Ramos (cell line): ENCODE results near the gene ATAD3C.
"Not testable (repeated sequence)": the region's sequence is repeated elsewhere in the genome, so short reads cannot be mapped to it uniquely, and the experiment has no call there.

Source experiments
- in situ Hi-C: fragments of 300-500 bp; cut with MboI; formaldehyde crosslinking; loops from one replicate; pipeline ENCODE4 v1.14.3; 2022; ENCODE audit warnings: low sequenced_read_pairs; ENCODE audit not compliant: unreplicated experiment

Gene ATAD3C

DNA sequence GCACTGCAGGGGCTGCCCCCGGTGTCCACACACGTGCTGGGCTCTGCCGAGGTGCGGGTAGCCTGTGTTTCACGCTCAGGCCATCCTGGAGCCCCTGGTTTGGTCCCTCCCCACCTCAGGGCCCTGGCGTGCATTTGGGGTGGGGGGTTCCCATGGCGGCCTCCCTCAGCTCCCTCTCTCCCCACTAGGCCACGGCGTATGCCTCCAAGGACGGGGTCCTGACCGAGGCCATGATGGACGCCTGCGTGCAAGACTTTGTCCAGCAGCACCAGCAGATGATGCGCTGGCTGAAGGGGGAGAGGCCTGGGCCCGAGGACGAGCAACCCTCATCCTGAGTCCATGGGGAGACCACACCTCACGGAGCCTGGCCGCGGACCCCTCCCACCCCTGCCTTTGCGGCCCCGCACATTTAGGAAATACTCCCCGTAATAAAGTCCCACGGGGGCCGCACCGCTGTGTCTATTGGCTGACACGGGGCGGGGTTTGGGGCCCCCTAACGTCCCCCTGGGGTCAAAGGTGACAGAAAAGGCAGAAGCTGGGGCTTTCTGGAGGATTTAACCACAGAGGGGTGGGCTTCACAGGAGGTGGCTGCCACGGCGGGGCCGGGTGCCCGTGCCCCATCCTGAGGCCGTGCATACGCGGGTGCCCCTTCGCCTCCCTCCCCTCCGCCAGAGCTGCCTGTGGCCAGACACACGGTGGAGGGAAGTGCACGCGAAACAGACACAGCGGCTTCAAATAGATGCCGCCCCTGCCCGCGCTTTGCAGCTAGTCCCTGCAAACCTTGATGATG is 18.9 kb downstream of the ATAD3C start:
- in situ Hi-C loops, result not testable (repeated sequence)

DNA sequence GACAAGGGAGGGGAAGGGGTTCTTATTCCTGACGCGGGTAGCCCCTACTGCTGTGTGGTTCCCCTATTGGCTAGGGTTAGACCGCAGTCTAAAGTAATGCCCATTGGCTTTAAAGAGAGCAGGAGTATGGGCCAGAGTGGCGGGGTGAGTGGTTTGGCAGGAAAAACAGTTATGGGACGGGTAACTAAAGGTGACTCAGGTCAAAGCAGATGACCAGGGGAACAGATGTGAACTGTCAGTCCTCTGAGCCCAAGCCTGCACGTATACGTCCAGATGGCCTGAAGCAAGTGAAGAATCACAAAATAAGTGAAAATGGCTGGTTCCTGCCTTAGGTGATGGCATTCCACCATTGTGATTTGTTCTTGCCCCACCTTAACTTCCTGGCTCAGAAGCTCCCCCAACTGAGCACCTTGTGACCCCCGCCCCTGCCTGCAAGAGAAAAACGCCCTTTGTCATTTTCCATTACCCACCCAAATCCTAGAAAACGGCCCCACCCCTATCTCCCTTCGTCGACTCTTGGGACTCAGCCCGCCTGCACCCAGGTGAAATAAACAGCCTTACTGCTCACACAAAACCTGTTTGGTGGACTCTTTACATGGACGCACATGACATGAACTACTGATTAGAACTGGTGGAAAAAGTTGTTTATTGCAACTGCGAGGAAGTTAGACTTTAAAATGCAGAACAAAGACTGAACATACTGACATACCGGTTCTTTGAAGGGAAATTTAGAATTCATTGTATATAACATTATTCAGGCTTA is 21.3 kb downstream of the ATAD3C start:
- in situ Hi-C loops, result no loop called here

DNA sequence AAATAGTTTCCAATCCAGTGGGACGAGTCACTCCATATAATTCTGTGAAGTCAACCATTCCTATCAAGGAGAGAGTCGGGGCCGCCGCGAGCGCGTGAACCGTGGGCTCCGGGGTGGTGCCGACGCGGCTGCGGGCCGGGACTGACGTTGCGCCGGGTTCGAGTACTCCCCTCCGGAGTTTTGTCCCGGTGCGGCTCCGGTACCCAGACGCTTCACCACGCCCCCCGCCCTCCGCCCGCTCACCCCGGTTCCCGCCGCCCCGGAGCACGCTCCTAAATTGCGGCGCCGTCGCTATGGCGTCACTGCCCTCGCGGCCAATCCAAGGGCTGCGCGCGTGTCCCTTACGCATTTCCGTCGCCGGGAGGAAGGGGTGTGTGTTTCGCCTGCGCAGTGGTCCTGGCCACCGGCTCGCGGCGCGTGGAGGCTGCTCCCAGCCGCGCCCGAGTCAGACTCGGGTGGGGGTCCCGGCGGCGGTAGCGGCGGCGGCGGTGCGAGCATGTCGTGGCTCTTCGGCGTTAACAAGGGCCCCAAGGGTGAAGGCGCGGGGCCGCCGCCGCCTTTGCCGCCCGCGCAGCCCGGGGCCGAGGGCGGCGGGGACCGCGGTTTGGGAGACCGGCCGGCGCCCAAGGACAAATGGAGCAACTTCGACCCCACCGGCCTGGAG is 22.0 kb downstream of the ATAD3C start, which contains the start of gene ATAD3B:
ATAD3B (plus strand) TSS at position 377 of the 664 bp plus-strand sequence; CDS start at position 497, 120 bp downstream.
- in situ Hi-C loops, result no loop called here

DNA sequence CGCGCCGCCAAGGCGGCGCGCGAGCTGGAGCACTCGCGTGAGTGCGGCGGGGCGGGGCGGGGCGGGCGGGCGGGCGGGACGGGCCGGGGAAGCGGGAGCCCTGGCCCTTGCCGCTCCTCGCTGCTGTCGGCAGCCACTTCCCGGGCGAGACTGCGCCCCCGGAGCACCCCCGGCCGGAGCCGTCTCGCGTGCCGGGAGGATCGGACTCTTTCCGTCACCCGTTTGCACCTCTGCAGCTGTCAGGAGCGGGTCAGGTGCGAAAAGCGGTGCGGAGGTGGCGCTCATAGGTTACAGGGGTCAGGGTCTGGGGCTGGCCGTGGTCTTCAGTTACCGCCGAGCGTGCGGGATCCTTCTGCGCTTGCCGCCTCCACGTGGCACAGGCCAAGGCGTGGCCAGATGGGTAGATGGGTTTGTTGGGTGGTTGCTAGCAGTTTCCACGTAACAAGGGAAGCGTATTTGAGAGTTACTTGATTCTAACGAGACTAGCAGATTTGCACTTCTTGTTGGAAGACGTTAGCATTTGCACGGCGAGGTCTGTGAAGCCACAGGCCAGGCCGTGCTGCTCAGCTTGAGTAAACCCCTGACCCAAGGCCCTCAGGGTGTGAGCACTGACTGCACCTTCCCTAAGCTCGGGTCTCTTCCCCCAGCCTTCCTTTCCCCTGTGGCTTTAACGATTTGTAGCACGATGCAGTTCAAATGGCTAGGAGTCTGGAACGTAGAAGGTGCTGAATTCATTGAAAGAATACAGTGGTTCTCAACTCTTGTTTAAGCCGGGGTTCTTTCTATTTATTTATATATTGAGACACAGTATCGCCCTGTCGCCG is 22.8 kb downstream of the ATAD3C start:
- in situ Hi-C loops, result not testable (repeated sequence)

DNA sequence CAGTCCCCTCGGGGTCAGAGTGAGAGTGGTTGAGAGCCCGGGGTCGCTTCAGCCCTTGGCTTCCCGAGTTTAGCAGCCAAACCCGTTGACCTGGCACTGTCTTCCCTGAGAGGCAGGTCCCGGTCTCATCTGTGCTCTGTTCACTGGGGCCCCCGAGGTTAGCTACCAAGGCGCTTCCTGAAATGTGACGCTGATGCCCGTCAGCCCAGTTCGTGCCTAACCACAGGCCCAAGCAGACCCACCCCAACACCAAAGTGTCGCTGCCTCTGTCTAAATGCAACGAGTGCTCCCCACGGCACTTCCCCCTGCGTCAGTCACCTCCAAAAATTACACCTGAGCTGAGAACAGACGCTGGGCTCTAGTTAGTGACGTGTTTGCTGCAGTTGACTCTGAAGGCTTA is 26.5 kb downstream of the ATAD3C start:
- in situ Hi-C loops, result not testable (repeated sequence)

DNA sequence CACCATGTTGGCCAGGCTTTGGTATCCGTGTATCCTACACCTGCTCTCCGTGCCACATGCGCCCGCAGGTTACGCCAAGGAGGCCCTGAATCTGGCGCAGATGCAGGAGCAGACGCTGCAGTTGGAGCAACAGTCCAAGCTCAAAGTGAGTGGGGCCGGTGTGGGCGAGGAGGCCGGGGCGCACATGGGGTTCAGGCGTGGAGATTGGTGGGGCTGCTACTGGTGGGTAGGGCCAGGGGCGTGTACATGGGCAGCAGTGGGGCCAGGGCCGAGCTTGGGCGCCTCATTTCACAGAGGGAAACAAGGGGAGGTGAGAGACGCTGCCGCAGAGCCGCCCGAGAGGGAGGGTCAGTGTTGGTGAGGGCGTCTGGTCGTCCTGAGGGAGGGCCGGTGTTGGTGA is 27.7 kb downstream of the ATAD3C start:
- in situ Hi-C loops, result no loop called here

DNA sequence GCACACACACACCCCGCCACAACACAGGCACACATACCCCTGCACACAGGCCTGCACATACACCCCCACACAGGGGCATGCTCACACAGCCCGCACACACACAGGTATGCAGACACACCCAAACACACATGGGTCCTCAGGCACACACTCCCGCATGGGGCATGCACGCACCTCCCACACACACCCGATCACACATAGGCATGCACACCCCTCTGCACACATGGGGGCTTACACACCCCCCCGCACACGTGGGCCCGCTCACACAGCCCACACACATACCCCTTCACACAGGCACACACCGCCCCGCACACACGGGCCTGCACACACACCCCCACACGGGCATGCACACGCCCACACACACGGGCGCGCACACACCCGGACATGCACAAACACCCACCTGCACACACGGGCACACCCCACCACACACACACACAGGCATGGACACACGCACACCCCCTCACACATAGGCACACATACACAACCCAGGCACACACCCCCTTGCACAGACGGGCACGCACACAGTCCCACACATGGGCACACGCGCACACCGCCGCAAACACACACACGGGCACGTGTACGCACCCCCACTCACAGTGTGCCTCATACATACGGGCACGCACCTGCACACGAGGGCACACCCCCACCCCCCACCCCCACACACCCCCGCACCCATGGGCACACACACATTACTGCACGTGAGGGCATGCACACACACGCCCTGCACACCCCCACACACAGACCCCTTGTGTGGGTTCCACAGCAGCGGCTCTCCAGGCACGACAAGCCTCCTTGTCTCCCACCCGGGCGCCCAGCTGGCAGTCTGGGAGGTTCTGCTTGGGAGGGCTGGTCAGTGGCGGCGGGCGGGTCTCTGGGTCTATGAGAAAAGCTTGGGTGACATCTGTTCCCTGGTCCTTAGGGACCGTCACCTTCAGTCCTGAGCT is 30.3 kb downstream of the ATAD3C start:
- in situ Hi-C loops, result no loop called here

DNA sequence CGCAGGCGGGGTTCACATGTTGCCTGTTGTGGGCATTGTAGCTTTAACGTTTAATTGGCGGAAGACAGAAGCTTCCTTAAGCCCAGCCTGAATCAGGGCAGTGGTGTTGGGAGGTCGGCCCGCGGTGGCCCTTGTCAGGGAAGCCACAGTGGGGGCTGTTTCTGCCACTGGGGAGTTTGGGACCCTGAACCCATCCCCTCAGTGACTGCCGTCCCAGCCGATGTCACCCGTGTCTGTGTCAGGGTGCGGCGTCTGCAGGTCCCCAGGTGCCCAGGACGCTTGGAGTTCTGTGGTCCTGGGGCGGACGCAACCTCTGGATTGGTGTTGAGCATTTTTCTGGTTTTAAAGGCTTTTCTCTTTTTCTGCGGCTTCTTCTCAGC is 31.0 kb downstream of the ATAD3C start:
- in situ Hi-C loops, result not testable (repeated sequence)

DNA sequence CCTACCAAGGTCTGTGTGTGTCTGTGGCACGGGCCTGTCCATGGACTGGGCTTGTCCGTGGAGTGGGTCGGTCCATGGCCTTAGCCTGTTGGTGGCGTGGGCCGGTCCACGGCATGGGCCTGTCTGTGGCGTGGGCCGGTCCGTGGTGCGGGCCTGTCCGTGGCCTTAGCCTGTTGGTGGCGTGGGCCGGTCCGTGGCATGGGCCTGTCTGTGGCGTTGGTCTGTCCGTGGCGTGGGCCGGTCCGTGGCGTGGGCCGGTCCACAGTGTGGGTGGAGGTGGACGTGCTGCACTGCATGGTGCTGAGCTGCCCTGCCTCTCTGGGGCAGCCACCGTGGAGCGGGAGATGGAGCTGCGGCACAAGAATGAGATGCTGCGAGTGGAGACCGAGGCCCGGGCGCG is 32.3 kb downstream of the ATAD3C start:
- in situ Hi-C loops, result not testable (repeated sequence)

DNA sequence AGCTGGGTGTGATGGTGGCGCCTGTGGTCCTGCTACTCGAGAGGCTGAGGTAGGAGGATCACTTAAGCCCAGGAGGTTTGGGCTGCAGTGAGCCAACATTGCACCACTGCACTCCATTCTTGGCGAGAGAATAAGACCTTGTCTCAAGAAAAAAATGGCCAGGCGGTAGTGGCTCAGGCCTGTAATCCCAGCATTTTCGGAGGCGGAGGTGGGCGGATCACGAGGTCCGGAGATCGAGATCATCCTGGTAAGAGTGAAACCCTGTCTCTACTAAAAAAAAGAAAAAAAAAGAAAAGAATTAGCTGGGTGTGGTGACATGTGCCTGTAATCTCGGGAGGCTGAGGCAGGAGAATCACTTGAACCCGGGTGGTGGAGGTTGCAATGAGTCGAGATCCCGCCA is 33.4 kb downstream of the ATAD3C start:
- in situ Hi-C loops, result no loop called here

DNA sequence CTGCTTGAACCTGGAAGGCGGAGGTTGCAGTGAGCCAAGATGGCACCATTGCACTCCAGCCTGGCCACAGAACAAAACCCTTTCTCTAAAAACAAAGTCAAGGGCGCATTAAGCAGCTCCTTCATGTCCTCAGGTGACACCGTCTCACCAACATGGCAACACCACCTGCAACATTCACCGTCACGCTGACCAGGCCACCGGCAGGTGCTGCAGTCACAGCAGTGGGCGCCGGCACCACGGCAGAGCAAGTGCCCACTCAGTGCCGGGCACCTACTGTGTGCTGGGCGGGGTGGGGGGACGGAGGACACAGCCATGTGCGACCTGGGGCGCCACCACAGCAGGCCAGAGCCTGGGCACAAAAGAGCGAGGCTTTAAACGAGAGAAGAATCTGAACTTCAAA is 34.2 kb downstream of the ATAD3C start:
- in situ Hi-C loops, result no loop called here

DNA sequence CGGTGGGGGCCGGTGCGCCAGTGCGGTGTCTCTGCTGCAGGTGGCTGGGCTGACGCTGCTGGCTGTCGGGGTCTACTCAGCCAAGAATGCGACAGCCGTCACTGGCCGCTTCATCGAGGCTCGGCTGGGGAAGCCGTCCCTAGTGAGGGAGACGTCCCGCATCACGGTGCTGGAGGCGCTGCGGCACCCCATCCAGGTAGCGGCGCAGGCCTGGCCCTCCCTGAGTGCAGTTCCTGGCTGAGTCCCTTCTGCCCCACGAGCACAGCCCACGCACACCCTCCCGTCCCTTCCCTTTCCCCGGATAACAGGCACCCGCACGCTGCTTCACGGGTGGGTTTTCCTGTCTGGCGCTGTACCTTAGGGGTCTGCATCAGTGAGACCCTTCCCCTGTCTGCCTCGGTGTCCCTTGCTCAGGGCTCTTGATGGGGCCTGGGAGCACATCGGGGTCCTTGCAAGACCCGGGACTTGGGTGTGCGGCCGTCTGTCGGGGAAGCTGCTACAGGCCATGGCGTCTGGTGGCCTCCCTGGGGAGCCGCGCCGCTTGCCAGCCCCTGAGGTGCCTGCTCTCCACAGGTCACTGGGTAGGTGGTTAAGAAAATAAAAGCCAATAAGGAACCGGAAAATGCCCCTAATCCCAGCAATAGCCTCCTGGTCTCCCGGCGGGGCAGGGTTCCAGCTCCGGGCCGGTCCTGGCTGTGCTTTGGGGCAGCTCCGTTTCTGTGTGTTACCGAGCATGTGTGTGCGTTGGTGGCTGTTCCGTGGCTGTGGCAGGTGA is 35.7 kb downstream of the ATAD3C start:
- in situ Hi-C loops, result not testable (repeated sequence)

DNA sequence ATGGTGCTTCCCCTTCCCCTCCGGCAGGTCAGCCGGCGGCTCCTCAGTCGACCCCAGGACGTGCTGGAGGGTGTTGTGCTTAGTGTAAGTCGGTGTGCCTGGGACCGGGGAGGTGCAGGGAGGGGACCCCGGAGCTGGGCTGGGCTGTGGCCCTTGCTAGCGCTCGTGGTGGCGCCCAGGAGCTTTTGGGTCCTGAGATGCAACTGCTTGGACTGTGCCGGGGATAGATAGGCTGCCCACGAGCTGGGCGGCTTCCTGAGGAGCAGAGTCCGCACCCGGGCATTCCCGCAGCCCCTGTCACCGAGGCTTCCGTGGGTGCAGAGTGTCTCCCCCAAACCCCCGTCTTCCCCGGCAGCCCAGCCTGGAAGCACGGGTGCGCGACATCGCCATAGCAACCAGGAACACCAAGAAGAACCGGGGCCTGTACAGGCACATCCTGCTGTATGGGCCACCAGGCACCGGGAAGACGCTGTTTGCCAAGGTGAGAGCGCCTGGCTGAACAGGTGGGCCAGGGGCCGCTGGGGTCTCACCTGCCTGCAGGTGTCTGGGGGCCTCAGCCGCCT is 36.3 kb downstream of the ATAD3C start:
- in situ Hi-C loops, result not testable (repeated sequence)

DNA sequence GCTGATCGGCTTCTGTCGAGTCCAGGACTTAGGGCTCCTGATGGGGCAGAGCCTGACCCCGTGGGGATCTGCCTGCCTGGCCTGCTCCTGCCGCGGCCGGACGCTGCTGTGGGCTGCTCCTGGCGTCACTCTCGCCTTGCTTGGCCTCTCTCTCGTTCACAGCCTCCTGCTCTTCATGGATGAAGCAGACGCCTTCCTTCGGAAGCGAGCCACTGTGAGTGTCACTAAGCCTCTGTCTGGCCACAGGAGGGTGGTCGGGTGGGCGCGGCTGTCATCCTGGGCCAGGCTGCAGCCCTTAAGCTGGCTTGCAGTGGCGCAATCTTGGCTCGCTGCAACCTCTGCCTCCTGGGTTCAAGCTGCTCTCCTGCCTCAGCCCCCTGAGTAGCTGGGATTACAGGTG is 38.2 kb downstream of the ATAD3C start:
- in situ Hi-C loops, result no loop called here

DNA sequence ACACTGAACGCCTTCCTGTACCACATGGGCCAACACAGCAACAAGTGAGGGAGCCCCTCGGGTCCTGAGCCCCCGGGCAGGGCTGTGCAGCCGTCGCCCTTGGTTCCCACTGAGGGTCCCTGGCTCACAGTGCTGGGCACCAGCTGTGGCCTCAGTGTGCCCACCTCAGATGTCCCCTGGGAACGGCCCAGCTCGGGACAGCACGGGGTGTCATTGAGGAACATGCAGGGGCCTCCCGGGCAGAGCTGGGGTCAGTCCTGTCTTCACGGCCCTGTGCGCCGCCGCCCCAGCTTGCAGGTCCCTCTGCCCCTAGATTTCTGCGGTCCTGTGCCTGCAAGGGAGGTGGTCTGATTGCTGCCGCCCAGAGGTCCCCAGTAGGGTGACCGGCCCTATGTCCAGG is 39.7 kb downstream of the ATAD3C start:
- in situ Hi-C loops, result no loop called here

DNA sequence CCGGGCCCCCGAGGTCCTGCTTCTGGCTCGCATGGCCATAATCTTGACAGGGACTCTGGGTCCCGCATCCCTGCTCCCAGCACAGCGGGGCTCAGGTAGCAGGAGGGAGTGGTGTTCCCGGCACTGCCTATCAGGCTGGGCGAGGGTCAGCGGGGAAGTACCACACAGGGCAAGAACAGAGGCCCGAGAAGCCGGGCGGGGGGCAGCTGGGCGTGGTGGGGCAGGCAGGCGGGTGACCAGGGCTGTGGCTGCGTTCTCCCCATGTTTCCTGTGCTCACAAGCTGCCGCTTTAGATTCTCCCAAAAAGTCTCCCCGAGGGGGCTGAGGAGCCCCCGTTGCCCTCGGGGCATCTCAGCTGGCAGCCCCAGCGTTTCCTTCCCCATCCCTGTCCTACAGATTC is 40.4 kb downstream of the ATAD3C start:
- in situ Hi-C loops, result no loop called here

DNA sequence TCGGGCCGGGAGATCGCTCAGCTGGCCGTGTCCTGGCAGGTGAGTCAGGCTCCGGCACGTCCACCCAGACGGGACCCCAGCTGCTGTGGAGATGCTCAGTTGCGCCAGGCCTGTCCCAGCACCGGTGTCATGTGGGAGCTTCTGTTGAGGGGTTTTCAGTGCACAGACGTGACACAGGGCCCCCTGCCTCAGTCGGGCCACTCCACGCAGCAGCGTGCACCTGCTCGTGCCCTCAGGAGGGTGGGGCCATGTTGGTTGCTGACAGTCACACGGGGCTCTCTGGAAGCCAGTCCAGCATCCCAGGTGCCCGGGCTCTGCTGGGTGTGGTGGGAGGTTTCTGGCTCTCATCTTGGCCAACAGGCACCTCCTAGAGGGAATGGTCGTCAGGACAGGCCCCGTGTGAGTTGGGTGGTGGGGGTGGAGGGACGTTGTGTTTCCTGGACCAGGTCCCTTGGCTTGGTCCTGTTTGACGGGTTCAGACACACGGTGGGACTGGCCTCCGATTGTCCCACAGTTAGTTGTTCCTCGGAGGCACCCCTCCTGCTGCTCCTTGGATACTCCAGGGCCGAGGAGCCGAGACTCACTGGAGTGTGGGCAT is 41.2 kb downstream of the ATAD3C start:
- in situ Hi-C loops, result no loop called here

DNA sequence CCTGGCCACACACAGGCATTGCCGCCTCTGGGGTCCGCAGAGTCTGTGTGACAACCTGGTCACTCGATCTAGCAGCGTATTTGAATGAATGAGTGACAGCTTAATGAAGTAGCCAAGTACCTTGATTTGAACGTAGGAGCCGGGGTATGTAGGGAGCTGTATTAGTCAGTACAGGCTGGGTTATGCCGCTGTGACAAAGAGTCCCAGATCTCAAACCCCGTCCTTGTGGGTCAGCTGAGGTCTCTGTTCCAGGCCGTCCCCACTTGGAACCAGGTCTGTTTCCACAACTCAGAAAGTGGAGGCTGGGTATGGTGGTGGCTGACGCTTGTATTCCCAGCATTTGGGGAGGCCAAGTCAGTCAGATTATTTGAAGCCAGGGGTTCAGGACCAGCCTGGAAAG is 42.1 kb downstream of the ATAD3C start:
- in situ Hi-C loops, result no loop called here
